ENCODE results near the gene REPS2.
"Not testable (repeated sequence)": the region's sequence is repeated elsewhere in the genome, so short reads cannot be mapped to it uniquely, and the experiment has no call there.

The REPS2 gene

GRCh38 chrX:16957751-16958150 is 11.3 kb downstream of the REPS2 start:
- H3K36me3 ChIP-seq (replicated peaks; ENCODE audit: insufficient read depth, low read length): no peaks in the 10 kb centered on the region
- no peaks in the 10 kb centered on the region for H3K9me3 ChIP-seq (replicated peaks; ENCODE audit: insufficient read depth, low read length)
- H3K9ac ChIP-seq (ENCODE audit: low read length): no peak overlapping the region
- H3K9me2 ChIP-seq (replicated peaks; ENCODE audit: insufficient read depth, low read length): no peaks in the 10 kb centered on the region
- H3K27ac ChIP-seq (ENCODE audit: low read length): no peak overlapping the region
- H2AFZ ChIP-seq (ENCODE audit: low read length): no peak overlapping the region
- H3K4me2 ChIP-seq (ENCODE audit: low read depth, low read length): no peak overlapping the region
- TF ChIP-seq EZH2 (optimal IDR thresholded peaks at IDR 0.05; ENCODE audit: low read depth, low read length): no peak
- no peak for TF ChIP-seq EZH2phosphoT487 (IDR thresholded peaks at IDR 0.05; ENCODE audit: low read length)
- no peak for TF ChIP-seq CTCF (IDR thresholded peaks at IDR 0.05; ENCODE audit: low read length)
- H3K27me3 ChIP-seq (replicated peaks; ENCODE audit: insufficient read depth, low read length): no peaks in the 10 kb centered on the region
- DNase-seq: no peak
- H3K79me2 ChIP-seq (ENCODE audit: low read length): no peaks in the 10 kb centered on the region
- peaks cover 6% of the 10 kb centered on the region; the same call in 1 of the 2 replicates for H3K4me1 ChIP-seq (ENCODE audit: low read length)
- H3F3A ChIP-seq (ENCODE audit: insufficient read depth, low read length): no peaks in the 10 kb centered on the region
- no peaks in the 10 kb centered on the region for H4K20me1 ChIP-seq (ENCODE audit: insufficient read depth, low read length)
- H3K4me3 ChIP-seq (ENCODE audit: low read length): no peak overlapping the region

GRCh38 chrX:16958356-16958755 is 11.9 kb downstream of the REPS2 start:
- Histone ChIP-seq H3F3A (ENCODE audit: insufficient read depth, low read length) (no peaks in the 10 kb centered on the region), H3K9ac (ENCODE audit: low read length) (no peak overlapping the region), H3K36me3 (replicated peaks; ENCODE audit: insufficient read depth, low read length) (no peaks in the 10 kb centered on the region), H3K79me2 (ENCODE audit: low read length) (no peaks in the 10 kb centered on the region), H4K20me1 (ENCODE audit: insufficient read depth, low read length) (no peaks in the 10 kb centered on the region), H2AFZ (ENCODE audit: low read length) (no peak overlapping the region), H3K9me3 (replicated peaks; ENCODE audit: insufficient read depth, low read length) (no peaks in the 10 kb centered on the region), H3K4me1 (ENCODE audit: low read length) (peaks cover 6% of the 10 kb centered on the region; the same call in 1 of the 2 replicates), H3K27ac (ENCODE audit: low read length) (no peak overlapping the region), H3K4me3 (ENCODE audit: low read length) (no peak overlapping the region), H3K4me2 (ENCODE audit: low read depth, low read length) (no peak overlapping the region), H3K27me3 (replicated peaks; ENCODE audit: insufficient read depth, low read length) (no peaks in the 10 kb centered on the region), H3K9me2 (replicated peaks; ENCODE audit: insufficient read depth, low read length) (no peaks in the 10 kb centered on the region)
- TF ChIP-seq EZH2 (optimal IDR thresholded peaks at IDR 0.05; ENCODE audit: low read depth, low read length): no peak
- TF ChIP-seq CTCF (IDR thresholded peaks at IDR 0.05; ENCODE audit: low read length): no peak
- no peak for TF ChIP-seq EZH2phosphoT487 (IDR thresholded peaks at IDR 0.05; ENCODE audit: low read length)
- DNase-seq: no peak

- not testable (repeated sequence) for H3K9me2 ChIP-seq (replicated peaks; ENCODE audit: insufficient read depth, low read length); H3K36me3 ChIP-seq (replicated peaks; ENCODE audit: insufficient read depth, low read length); H3K79me2 ChIP-seq (ENCODE audit: low read length); H3K9ac ChIP-seq (ENCODE audit: low read length); DNase-seq; H4K20me1 ChIP-seq (ENCODE audit: insufficient read depth, low read length); H3K9me3 ChIP-seq (replicated peaks; ENCODE audit: insufficient read depth, low read length); H3K27me3 ChIP-seq (replicated peaks; ENCODE audit: insufficient read depth, low read length); H3K27ac ChIP-seq (ENCODE audit: low read length); H3K4me1 ChIP-seq (ENCODE audit: low read length); H3F3A ChIP-seq (ENCODE audit: insufficient read depth, low read length); H3K4me2 ChIP-seq (ENCODE audit: low read depth, low read length); H2AFZ ChIP-seq (ENCODE audit: low read length); H3K4me3 ChIP-seq (ENCODE audit: low read length)
These were observed 16.2 kb downstream of the REPS2 start for GRCh38 chrX:16962661-16963060.

- Histone ChIP-seq H3K4me3 (ENCODE audit: low read length) (no peak overlapping the region), H3K9me3 (replicated peaks; ENCODE audit: insufficient read depth, low read length) (no peaks in the 10 kb centered on the region), H3K27ac (ENCODE audit: low read length) (no peak overlapping the region), H3K9me2 (replicated peaks; ENCODE audit: insufficient read depth, low read length) (no peaks in the 10 kb centered on the region), H3K9ac (ENCODE audit: low read length) (no peak overlapping the region), H3K36me3 (replicated peaks; ENCODE audit: insufficient read depth, low read length) (no peaks in the 10 kb centered on the region), H3K4me2 (ENCODE audit: low read depth, low read length) (no peak overlapping the region), H4K20me1 (ENCODE audit: insufficient read depth, low read length) (no peaks in the 10 kb centered on the region), H3F3A (ENCODE audit: insufficient read depth, low read length) (no peaks in the 10 kb centered on the region), H3K79me2 (ENCODE audit: low read length) (no peaks in the 10 kb centered on the region), H3K4me1 (ENCODE audit: low read length) (no peaks in the 10 kb centered on the region), H3K27me3 (replicated peaks; ENCODE audit: insufficient read depth, low read length) (no peaks in the 10 kb centered on the region), H2AFZ (ENCODE audit: low read length) (no peak overlapping the region)
- TF ChIP-seq EZH2phosphoT487 (IDR thresholded peaks at IDR 0.05; ENCODE audit: low read length) (no peak), EZH2 (optimal IDR thresholded peaks at IDR 0.05; ENCODE audit: low read depth, low read length) (no peak), CTCF (IDR thresholded peaks at IDR 0.05; ENCODE audit: low read length) (no peak)
- no peak for DNase-seq
These were observed 16.8 kb downstream of the REPS2 start for GRCh38 chrX:16963216-16963615.

DNA sequence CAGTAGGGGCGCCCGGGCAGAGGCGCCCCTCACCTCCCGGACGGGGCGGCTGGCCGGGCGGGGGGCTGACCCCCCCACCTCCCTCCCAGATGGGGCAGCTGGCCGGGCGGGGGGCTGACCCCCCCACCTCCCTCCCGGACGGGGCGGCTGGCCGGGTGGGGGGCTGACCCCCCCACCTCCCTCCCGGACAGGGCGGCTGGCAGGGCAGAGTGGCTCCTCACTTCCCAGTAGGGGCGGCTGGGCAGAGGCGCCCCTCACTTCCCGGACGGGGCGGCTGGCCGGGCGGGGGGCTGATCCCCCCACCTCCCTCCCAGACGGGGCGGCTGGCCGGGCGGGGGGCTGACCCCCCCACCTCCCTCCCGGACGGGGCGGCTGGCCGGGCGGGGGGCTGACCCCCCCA is 18.5 kb downstream of the REPS2 start:
- H3K36me3 ChIP-seq (replicated peaks; ENCODE audit: insufficient read depth, low read length); H3K4me2 ChIP-seq (ENCODE audit: low read depth, low read length); H3K4me3 ChIP-seq (ENCODE audit: low read length); H3K27me3 ChIP-seq (replicated peaks; ENCODE audit: insufficient read depth, low read length); H4K20me1 ChIP-seq (ENCODE audit: insufficient read depth, low read length); H3F3A ChIP-seq (ENCODE audit: insufficient read depth, low read length); H2AFZ ChIP-seq (ENCODE audit: low read length); H3K9me2 ChIP-seq (replicated peaks; ENCODE audit: insufficient read depth, low read length); H3K9me3 ChIP-seq (replicated peaks; ENCODE audit: insufficient read depth, low read length); H3K9ac ChIP-seq (ENCODE audit: low read length); H3K4me1 ChIP-seq (ENCODE audit: low read length); DNase-seq; H3K79me2 ChIP-seq (ENCODE audit: low read length); H3K27ac ChIP-seq (ENCODE audit: low read length): not testable (repeated sequence)
